Measurements from ENCODE around the gene MAP3K10. TPM values are rescaled to one million over a fixed set of nuclear protein-coding genes. Genes with fewer than 3 reads are reported as not detected.

The MAP3K10 gene
- 10.1 and 28.7 TPM in 2 replicates for total RNA-seq (2011; cell fraction: chromatin; rRNA removed; ENCODE audit: low replicate concordance)
- total RNA-seq (2011; cell fraction: nucleolus; rRNA removed) = 16.7 and 18.8 TPM in 2 replicates
- total RNA-seq (2011; cell fraction: nucleoplasm; rRNA removed) = 14.9 and 18.2 TPM in 2 replicates
- total RNA-seq (2014; rRNA removed) (6.4 TPM in 2 replicates), total RNA-seq (2014; rRNA removed; fragmentation: Illumina TruSeq; extraction: Trizol) (0.86 and 1.6 TPM in 2 replicates), total RNA-seq (2015; rRNA removed; fragmentation: Illumina TruSeq; extraction: Trizol) (3.6 and 3.9 TPM in 2 replicates), total RNA-seq (2021) (8.0 TPM in 2 replicates), polyA plus RNA-seq (2011; rRNA removed) (1.9 and 3.3 TPM in 2 replicates), polyA plus RNA-seq (2014; fragmentation: Illumina TruSeq; extraction: Trizol) (1.4 and 3.9 TPM in 2 replicates), polyA plus RNA-seq (2014; fragmentation: Nextera tagmentation; extraction: Ambion mirVana) (under 1 TPM in 1 of 2 experiments, not detected in 1; 0.01 TPM), polyA plus RNA-seq (2014; rRNA removed) (6.0 and 7.3 TPM in 2 replicates), polyA minus RNA-seq (2011; rRNA and poly(A)+ RNA removed) (1.2 and 2.3 TPM in 2 replicates), Bru-seq, nascent RNA (percentile 50 among the genes with signal in this experiment), BruChase-seq, experiment 1, labeled RNA remaining after a 2-hour chase (percentile 49 among the genes with signal in this experiment), BruChase-seq, experiment 2, labeled RNA remaining after a 6-hour chase (percentile 52 among the genes with signal in this experiment)
- polyA plus RNA-seq (2011; cell fraction: cytosol; rRNA removed) = 2.3 and 5.5 TPM in 2 replicates
- polyA plus RNA-seq (2011; cell fraction: nucleus; rRNA removed) = 23.5 and 27.3 TPM in 2 replicates
- polyA plus RNA-seq (2012) = 5.9 and 7.2 TPM in 2 replicates
- 6.0 and 8.8 TPM in 2 replicates for polyA minus RNA-seq (2011; cell fraction: cytosol; rRNA and poly(A)+ RNA removed)
- polyA minus RNA-seq (2011; cell fraction: nucleus; rRNA and poly(A)+ RNA removed) = 6.1 and 7.6 TPM in 2 replicates
- long read RNA-seq, experiment 1, partial matches to known transcripts = 8 of 11 reads
- long read RNA-seq, experiment 1, other reads (novel, unspliced or antisense) = 3 of 11 reads
- long read RNA-seq, experiment 2, partial matches to known transcripts = 4 of 6 reads
- long read RNA-seq, experiment 2, other reads (novel, unspliced or antisense) = 2 of 6 reads
- long read RNA-seq, experiment 3 = 0 reads

GRCh38 chr19:40190891-40191835 is at the start of gene MAP3K10:
Gene MAP3K10 (plus strand): TSS chr19:40191426. CDS start chr19:40192032, 606 bp downstream.
- peak within 1 kb of the TSS; percentile 93 for H3K4me2 ChIP-seq (ENCODE audit: insufficient read depth, low read length)
- no peaks in the 10 kb centered on the region for H3K79me2 ChIP-seq (ENCODE audit: control insufficient read depth, insufficient read depth, low read length)
- WGBS (ENCODE audit: insufficient coverage, low coverage, missing lambda C conversion rate) = 1% methylated on average over 61 of the region's 116 CpGs
- peak within 1 kb of the TSS; percentile 100 for H2AFZ ChIP-seq (ENCODE audit: low read depth, low read length)
- H3K4me3 ChIP-seq = peak within 1 kb of the TSS; percentile 100
- ATAC-seq (peak; percentile 94), DNase-seq (ENCODE audit: extremely low read depth in 1 of 4, low spot score in 3 of 4) (peak; percentile 85 to 89 (median 88)), FAIRE-seq (no peak)
- BruUV-seq (replicated peaks) = no TSS peak
- intact Hi-C loops (cut with micrococcal nuclease) = no loop called here
- H3K36me3 ChIP-seq (ENCODE audit: control insufficient read depth, insufficient read depth, low read length) = no peaks in the 10 kb centered on the region
- H3K27ac ChIP-seq (ENCODE audit: extremely low read depth, low read depth, low read length) = peak within 1 kb of the TSS; percentile 82
- H3K27me3 ChIP-seq (ENCODE audit: control insufficient read depth in 2 of 2, insufficient read depth in 2 of 2, low read length in 2 of 2) = no peaks in the 10 kb centered on the region
- POLR2A ChIA-PET = interaction anchor here (0.6 to 1.4 kb wide), 6 partner anchors 11 to 56 kb away, joined by 3 to 4 read pairs (median 3); no protein-coding TSS in a partner anchor
- in situ Hi-C loops (cut with MboI) = no loop called here
- CTCF ChIA-PET (ENCODE audit: low intra/inter-chr PET ratio) = interaction anchor here (1.9 kb wide), 1 partner anchor 31 kb away, joined by 6 read pairs; no protein-coding TSS in a partner anchor
- H4K20me1 ChIP-seq (replicated peaks; ENCODE audit: control insufficient read depth, insufficient read depth, low read length) = no peaks in the 10 kb centered on the region
- H3K9me1 ChIP-seq (ENCODE audit: control insufficient read depth, insufficient read depth, low read length) = no peaks in the 10 kb centered on the region
- H3K9ac ChIP-seq (ENCODE audit: insufficient read depth in 1 of 2, low read depth in 2 of 2, low read length in 2 of 2) = peak within 1 kb of the TSS; percentile 90 to 96
- H3K4me1 ChIP-seq (replicated peaks in 1 of 2; ENCODE audit: control insufficient read depth in 2 of 2, insufficient read depth in 2 of 2, low read length in 2 of 2) = peaks cover 0 to 21% of the 10 kb centered on the region in 2 experiments; a peak in 4 of 5 replicates
- no peaks in the 10 kb centered on the region for H3K9me3 ChIP-seq (replicated peaks; ENCODE audit: control insufficient read depth, insufficient read depth, low read depth, low read length)
- TF ChIP-seq AFF1 (IDR thresholded peaks at IDR 0.05; ENCODE audit: low read depth in 1 of 2, partially characterized antibody in 2 of 2) (peak in 1 of 2 experiments; percentile 91), RBM39 (optimal IDR thresholded peaks at IDR 0.05; ENCODE audit: low read depth, low read length) (no peak), SNRNP70 (optimal IDR thresholded peaks at IDR 0.05; ENCODE audit: low read depth, low read length) (no peak), FOSL1 (tag; conservative IDR thresholded peaks at IDR 0.05) (peak; percentile 16; the same call in 1 of the 2 replicates), GATA2 (CRISPR knock-in tag; IDR thresholded peaks at IDR 0.05) (no peak), CTCF (IDR thresholded peaks at IDR 0.05 in 2 of 3, conservative IDR thresholded peaks at IDR 0.05 in 1 of 3; ENCODE audit: insufficient read depth in 2 of 3, low read depth in 1 of 3, low read length in 3 of 3) (no peak), CREB1 (IDR thresholded peaks at IDR 0.05) (peak; percentile 92), CREB1 (CRISPR knock-in tag; IDR thresholded peaks at IDR 0.05) (peak; percentile 91), GATAD2A (IDR thresholded peaks at IDR 0.05) (no peak)

Measured in K562 (cell line).